GM12801 (cell line): ENCODE measurements around the gene CNOT2.

Experiments
- TF ChIP-seq, protein P1 (sequence below): IDR thresholded peaks from one replicate; pipeline ENCODE4 v1.5.1; 2011; ENCODE audit warnings: control low read depth; ENCODE audit not compliant: insufficient read length; ENCODE audit errors: extremely low read depth

The CNOT2 gene

GRCh38 chr12:70366581-70367257 is 123.5 kb downstream of the CNOT2 start:
- TF ChIP-seq, protein P1, sequence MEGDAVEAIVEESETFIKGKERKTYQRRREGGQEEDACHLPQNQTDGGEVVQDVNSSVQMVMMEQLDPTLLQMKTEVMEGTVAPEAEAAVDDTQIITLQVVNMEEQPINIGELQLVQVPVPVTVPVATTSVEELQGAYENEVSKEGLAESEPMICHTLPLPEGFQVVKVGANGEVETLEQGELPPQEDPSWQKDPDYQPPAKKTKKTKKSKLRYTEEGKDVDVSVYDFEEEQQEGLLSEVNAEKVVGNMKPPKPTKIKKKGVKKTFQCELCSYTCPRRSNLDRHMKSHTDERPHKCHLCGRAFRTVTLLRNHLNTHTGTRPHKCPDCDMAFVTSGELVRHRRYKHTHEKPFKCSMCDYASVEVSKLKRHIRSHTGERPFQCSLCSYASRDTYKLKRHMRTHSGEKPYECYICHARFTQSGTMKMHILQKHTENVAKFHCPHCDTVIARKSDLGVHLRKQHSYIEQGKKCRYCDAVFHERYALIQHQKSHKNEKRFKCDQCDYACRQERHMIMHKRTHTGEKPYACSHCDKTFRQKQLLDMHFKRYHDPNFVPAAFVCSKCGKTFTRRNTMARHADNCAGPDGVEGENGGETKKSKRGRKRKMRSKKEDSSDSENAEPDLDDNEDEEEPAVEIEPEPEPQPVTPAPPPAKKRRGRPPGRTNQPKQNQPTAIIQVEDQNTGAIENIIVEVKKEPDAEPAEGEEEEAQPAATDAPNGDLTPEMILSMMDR, result no peak

- TF ChIP-seq, protein P1, result no peak
Observed at GRCh38 chr12:70367258-70368141, 124.3 kb downstream of the CNOT2 start.

DNA sequence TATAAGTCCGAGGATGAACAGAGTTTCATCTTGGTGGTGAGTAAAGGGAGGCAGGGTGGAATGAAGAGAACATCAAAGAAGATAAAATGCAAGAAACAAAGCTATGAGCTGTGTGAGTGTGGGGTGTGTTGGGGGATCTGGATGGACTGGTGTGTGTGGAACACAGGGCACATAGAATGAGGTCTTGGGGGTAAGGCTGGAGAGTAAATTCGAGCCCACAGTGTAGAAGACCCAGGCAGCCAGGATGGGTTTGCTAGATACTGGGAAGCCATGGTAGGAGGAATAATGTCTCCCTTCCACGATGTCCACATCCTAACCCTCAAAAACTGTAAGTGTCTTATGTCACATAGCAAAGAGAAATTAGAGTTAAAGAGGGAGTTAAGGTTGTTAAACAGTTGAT is 129.6 kb downstream of the CNOT2 start:
- TF ChIP-seq, protein P1, result no peak

- TF ChIP-seq, protein P1, result no peak
Observed at GRCh38 chr12:70379846-70380245, 136.6 kb downstream of the CNOT2 start.

DNA sequence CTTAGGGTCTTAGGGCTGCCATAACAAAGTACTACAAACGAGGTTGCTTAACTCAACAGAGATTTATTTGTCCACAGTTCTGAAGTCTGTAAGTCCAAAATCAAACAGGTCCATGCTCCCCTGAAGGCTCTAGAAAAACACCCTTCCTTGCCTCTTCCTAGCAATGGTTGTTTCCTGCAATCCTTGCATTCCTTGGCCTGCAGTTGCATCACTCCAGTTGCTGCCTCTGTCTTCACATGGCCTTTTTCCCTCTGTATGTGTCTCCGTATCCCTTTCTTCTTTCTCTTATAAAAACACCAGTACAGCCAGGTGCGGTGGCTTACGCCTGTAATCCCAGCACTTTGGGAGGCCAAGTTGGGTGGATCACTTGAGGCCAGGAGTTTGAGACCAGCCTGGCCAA is 140.3 kb downstream of the CNOT2 start:
- TF ChIP-seq, protein P1, result no peak

- TF ChIP-seq, protein P1, result no peak
Observed at GRCh38 chr12:70383886-70384285, 140.7 kb downstream of the CNOT2 start.

DNA sequence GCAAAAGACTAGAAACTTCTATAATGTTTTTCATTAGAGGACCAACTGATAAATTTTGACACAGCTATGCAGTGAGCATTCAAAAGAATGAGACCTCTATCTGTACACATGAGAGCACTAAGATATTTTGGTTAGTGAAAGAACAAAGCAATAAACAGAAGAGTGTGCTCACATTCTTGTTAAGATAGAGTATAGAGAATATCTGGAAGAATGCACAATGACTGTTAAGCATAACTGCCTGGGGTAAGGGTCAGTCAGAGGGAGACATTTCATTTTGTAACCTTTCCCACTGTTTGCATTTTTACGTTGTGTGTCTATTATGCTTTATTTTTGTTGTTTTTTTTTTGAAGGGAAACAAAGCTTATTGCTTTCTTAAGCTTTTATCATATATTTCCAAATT is 143.5 kb downstream of the CNOT2 start:
- TF ChIP-seq, protein P1, result no peak
